ENCODE measurements around the gene OR13C5.
"Not testable (repeated sequence)": the region's sequence is repeated elsewhere in the genome, so short reads cannot be mapped to it uniquely, and the experiment has no call there.

Gene OR13C5, protein sequence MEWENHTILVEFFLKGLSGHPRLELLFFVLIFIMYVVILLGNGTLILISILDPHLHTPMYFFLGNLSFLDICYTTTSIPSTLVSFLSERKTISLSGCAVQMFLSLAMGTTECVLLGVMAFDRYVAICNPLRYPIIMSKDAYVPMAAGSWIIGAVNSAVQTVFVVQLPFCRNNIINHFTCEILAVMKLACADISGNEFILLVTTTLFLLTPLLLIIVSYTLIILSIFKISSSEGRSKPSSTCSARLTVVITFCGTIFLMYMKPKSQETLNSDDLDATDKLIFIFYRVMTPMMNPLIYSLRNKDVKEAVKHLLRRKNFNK

DNA sequence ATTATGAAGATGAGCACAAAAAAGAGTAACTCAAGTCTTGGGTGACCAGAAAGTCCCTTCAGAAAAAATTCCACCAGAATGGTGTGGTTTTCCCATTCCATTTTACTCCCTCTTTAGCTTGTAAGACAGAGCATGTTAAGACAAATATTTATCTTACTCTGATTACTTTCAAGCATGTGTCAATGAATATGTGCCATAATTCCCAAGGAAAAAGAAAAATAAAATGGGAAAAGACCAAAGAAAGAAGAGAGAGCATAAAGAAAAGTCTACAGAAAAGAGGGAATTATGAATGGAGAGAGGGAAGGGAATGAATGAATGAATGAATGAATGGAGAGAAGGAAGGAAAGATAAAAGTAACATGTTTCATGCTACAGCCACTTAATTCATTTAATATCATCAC lies at the start of gene OR13C5:
Gene OR13C5 (minus strand): TSS at position 101 of the 400 bp plus-strand sequence. CDS start 0 bp downstream, at position 101.
- DNase-seq: not testable (repeated sequence)

DNA sequence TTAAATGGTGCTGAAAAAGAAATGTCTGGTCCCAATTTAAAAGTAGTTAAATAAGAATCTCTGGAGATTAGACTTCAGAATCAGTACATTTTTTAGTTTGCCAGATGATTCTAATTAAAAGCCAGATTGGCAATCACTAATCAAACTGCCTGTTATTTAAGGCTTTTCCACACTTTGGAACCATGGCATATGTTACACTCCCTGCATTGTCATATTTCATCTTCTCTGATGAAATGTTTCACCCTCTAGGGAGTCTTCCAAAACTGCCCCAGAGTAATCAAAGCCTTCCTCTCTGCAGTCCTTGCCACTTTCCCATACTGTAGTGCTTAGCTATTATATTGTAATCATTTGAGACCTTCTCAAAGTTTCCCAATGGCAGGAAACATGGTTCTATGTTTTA lies 36.2 kb upstream of the OR13C5 start:
- no peak for DNase-seq

DNA sequence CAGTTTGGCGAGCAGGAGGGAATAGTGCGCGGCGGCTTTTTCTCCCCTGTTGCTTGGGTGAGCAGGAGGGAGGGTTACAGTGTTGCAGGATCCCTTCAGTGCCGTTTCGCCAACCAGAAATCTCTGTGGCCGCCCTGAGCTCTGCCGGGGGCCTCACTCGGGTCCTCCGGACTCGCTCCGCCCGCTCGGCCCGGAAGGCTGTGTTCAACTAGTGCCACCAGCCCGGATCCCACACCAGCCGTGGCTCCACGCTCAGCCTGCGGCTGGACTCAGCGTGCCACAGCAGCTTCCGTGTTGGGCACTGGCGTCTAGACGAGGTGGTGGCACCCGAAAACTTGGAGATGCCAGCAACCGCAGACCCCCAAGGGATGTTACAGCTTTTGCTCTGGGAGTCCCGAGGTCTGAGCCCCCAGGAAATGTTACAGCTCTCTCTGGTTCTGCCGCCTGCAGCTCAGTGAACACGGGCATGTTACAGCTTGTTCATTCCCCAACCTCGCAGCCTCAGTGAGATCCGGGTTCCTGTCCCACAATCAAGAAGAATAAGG lies 34.8 kb upstream of the OR13C5 start:
- DNase-seq: no peak

DNA sequence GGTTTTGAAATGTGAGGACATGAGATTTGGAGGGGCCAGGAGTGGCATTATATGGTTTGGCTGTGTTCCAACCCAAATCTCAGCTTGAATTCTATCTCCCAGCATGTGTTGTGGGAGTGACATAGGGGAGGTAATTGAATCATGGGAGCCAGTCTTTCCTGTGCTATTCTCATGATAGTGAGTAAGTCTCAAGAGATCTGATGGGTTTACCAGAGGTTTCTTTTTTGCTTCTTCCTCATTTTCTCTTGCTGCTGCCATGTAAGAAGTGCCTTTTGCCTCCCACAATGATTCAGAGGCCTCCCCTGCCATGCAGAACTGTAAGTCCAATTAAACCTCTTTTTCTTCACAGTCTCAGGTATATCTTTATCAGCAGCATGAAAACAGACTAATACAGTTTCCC lies 26.8 kb upstream of the OR13C5 start:
- not testable (repeated sequence) for DNase-seq

DNA sequence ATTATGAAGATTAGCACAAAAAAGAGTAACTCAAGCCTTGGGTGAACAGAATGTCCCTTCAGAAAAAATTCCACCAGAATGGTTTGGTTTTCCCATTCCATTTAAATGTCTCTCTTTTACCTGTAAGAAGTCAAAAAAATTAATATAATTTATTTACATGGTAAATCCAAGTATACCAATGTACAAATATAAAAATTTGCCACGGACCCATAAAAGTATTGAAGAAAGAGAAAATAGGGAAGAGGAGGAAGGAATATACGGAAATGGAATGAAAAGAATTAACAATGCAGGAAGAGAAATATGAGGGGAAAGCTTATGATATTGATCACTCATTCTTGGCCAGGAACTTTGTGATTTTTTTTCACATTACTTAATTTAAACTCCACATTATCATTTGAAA lies 18.9 kb upstream of the OR13C5 start, which contains the start of gene OR13C9:
Gene OR13C9 (minus strand): TSS at position 101 of the 400 bp plus-strand sequence. CDS start 0 bp downstream, at position 101.
- no peak for DNase-seq

DNA sequence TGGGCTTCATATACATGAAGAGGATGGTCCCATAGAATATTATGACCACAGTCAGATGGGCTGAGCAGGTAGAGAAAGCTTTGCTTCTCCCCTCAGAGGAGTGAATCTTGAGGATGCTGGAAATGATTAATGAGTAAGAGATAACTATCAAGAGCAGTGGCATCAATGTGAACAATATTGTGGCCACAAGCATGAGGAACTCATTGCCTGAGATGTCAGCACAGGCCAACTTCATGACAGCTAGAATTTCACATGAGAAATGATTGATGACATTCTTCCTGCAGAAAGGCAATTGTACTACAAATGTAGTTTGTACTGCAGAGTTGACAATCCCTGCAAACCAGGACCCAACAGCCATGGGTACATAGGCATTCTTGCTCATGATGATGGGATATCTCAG lies 18.2 kb upstream of the OR13C5 start:
- no peak for DNase-seq

DNA sequence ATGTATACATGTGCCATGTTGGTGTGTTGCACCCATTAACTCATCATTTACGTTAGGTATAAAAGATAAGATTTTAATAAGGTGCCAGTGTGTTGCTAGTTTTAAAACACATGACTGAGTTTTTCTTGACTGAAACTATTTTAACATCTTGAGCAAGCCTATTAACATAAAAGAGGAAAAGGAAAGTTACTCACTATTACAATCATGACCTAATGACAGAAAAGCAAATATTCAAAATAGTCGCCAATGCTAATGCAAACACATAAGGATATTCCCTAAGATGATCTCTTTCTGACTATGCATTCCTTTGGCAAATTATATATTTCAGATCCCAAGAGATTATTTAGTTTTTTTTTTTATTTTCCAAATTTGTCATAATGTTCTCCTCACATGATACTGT lies 12.0 kb upstream of the OR13C5 start:
- no peak for DNase-seq

DNA sequence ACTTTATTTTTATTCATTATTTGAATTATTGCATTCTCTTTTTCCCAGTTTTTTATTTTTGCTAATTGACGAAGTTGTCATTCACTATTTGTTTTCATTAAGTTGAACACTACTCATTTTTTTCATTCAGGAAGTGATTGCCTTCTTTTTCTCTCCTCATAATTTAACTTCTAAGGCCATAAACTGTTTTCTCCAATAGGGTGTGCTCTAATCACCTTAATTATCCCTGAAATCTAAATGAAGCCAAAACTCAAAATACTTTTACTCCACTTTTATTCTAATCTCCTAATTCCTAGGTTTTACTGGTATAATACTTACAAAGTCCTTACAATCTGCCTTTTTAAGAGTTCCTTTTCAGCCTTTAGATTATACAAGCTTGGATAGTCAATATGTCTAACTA lies 9.1 kb upstream of the OR13C5 start:
- DNase-seq: no peak

DNA sequence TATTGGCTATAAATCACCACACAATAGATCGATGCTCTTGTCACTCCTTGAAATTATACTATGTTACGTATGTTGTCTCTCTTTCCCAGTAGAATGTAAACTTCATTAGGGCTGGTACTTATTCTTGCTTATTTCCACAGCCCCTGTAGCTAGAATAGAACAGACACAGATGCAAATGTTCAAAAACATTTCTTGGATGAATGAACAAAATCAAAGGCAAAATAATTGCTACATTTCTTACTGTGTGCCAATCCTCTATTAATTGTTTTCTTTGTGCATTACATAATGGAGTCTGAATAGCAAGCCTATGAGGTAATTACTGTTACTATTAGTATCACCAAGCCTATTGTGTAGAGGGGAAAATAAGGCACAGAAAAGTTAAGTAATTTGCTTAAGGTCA lies 6.9 kb upstream of the OR13C5 start:
- no peak for DNase-seq

DNA sequence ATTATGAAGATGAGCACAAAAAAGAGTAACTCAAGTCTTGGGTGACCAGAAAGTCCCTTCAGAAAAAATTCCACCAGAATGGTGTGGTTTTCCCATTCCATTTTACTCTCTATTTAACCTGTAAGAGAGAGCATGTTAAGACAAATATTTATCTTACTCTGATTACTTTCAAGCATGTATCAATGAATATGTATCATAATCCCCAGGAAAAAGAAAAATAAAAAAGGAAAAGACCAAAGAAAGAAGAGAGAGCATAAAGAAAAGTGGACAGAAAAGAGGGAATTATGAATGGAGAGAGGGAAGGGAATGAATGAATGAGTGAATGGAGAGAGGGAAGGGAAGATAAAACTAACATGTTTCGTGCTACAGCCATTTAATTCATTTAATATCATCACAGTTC lies 6.3 kb upstream of the OR13C5 start, which contains the start of gene OR13C2:
Gene OR13C2 (minus strand): TSS at position 101 of the 400 bp plus-strand sequence. CDS start 0 bp downstream, at position 101.
- not testable (repeated sequence) for DNase-seq

DNA sequence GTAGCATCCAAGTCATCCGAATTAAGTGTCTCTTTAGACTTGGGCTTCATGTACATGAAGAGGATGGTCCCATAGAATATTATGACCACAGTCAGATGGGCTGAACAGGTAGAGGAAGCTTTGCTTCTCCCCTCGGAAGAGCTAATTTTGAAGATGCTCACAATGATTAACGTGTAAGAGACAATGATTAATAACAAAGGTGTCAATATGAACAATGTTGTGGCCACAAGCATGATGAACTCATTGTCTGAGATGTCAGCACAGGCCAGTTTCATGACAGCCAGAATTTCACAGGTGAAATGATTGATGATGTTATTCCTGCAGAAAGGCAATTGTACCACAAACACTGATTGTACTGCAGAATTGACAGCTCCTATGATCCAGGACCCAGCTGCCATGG lies 5.6 kb upstream of the OR13C5 start:
- no peak for DNase-seq

DNA sequence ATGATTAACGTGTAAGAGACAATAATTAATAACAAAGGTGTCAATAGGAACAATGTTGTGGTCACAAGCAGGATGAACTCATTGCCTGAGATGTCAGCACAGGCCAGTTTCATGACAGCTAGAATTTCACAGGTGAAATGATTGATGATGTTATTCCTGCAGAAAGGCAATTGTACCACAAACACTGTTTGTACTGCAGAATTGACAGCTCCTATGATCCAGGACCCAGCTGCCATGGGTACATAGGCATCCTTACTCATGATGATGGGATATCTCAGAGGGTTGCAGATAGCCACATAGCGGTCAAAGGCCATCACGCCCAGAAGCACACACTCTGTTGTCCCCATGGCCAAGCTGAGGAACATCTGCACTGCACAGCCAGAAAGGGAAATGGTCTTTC lies 464 bp downstream of the OR13C5 start:
- not testable (repeated sequence) for DNase-seq

DNA sequence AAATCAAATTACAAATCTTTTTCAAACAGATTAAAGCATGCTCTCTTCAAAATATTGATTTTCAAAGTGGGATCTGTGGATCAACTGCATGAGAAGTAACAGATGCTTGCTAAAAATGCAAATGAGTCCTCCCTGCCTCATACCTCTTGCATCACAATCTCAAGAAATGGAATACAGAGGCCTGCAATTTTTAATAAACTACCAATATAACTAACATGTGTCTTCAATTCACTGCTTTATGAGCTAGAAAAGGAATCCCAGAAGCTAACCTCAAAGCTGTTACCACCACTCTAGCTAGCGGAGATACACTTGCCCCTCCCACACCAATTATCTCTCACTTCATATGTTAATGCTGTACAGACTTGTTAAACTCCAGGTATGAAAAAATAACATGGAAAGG lies 9.6 kb downstream of the OR13C5 start:
- no peak for DNase-seq

DNA sequence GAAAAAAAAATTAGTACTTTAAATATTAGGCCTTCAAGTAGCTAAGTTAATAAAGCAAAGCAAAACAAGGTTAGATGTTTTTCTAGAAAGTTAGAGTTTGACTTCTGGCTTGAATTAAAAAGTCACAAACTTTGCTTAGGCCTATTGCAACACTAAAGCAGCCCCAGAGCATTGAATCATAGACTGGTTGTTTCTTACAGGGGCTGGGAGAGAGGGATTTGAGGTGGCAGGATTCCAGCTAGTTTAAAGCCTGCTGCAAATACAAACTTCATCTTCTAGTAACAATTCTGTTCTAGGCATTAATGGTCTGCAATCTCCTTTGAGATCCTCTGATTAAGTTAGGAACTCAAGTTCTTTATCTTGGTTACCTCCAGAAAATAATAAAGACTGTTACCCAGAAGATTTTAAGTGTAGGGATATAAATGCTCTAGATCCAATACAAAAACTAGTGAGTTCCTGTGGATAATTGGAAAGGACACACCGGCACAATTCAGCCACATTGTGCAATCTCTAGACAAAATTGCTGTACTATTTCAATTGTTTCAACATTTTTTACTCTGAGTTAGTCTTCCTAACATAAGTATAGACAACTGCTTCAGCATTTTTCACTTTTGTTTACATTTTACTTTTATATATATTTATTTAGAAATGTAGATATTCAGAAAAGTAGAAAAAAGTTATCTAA lies 12.6 kb downstream of the OR13C5 start:
- no peak for DNase-seq

DNA sequence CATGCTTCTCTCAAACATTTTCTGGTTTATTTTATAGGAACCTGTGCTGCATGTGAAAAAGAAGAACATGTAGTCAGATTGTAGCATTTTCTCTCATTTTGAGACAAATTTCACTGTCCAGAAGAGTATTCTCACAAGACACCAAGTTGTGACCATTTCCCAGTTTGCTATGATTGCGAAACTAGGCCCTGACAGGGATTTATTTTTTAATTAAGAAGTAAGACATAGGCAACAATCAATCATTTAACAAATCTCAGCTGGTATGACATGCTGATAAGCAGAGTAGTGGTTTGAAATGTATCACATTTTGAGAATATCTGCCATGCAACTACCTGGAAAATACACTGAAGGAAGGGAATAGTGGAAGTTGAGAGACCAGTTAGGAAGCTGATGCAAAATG lies 18.7 kb downstream of the OR13C5 start:
- no peak for DNase-seq

DNA sequence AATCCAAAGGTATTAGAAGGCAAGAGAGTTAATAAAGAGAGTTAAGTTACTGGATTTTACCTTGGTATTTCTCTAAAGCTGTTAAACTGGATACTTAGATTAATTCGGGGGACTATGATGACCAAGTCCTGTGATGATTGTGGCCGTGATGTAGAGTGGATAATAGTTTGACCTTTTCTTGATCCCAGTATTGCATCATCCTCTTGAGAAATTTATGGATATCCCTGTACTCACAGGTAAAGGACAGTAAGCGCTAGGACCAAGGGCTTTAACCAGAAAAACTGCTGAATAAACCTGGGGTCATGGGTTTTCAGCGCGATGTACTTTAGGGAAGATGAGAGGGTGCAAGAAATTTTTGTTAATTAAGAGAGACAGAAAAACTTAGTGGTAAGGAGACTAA lies 21.9 kb downstream of the OR13C5 start:
- DNase-seq: no peak

DNA sequence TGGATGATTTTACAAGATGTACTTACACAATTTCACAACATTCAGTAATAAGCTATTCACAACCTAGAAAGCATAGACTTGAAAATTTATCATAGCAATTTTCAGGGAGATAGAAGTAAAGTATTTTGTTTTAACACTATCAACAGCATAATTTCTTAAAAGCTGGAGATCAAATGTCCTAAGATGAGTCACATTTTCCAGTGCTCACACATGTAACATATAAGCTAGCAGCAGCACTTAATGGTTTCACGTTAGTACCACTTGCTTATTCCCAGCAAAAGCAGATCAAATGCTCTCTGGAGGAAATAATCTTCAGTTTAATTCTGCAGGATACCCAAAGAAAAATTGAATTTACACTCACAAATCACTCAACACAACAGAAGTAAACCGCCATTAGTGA lies 23.8 kb downstream of the OR13C5 start:
- no peak for DNase-seq

DNA sequence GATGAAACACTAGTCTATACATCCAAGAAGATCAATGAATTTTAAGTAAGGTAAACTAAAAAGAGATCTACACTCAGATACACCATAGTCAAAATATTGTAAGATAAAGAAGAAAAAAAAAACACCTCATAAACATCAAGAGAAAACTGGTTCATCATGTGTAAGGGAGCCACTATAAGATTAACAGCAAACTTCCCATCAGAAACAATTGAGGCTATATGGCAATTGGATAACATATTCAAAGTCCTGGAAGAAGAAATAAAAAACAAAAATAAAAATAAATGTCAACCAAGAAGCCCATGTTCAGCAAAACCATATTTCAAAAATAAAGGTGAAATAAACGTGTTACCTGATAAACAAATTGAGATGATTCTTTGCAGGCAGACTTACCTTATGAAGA lies 26.6 kb downstream of the OR13C5 start:
- DNase-seq: no peak

DNA sequence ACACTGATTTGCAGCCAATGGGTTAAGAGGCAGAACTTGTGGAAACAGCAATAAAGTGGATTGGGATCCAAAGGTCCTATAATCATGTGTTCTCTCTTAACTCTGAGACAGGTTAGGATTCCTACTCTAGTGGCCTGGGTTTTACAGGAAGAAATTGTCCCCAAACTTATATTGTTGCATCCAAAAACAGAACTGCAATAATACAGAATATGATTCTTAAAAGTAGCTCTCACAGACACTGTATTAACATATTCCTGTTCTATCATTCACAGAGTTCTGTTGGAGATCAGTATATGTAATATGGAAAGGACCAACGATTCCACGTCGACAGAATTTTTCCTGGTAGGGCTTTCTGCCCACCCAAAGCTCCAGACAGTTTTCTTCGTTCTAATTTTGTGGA lies 30.3 kb downstream of the OR13C5 start, which contains the start of gene OR13C8:
Gene OR13C8 (plus strand): TSS at position 301 of the 400 bp plus-strand sequence. CDS start 0 bp downstream, at position 301.
- no peak for DNase-seq

DNA sequence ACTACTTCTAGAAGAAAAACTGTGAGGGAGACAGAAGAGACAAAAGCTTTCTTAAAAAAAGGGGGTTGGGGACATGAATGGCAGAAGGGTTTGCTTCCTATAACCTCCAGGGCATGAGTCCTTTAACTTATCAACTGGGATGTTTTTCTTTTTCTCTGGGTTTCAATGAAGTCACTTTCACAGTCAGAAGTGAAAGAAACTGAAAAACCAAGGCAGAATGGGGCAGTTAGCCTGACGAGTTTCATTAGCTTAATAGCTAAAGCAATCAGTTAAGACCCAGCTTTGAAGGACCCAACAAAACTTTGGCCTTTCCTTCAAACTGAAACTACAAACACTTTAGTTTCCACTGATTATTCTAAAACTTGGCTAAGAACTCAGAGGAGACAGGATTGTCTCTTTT lies 34.9 kb downstream of the OR13C5 start:
- no peak for DNase-seq

DNA sequence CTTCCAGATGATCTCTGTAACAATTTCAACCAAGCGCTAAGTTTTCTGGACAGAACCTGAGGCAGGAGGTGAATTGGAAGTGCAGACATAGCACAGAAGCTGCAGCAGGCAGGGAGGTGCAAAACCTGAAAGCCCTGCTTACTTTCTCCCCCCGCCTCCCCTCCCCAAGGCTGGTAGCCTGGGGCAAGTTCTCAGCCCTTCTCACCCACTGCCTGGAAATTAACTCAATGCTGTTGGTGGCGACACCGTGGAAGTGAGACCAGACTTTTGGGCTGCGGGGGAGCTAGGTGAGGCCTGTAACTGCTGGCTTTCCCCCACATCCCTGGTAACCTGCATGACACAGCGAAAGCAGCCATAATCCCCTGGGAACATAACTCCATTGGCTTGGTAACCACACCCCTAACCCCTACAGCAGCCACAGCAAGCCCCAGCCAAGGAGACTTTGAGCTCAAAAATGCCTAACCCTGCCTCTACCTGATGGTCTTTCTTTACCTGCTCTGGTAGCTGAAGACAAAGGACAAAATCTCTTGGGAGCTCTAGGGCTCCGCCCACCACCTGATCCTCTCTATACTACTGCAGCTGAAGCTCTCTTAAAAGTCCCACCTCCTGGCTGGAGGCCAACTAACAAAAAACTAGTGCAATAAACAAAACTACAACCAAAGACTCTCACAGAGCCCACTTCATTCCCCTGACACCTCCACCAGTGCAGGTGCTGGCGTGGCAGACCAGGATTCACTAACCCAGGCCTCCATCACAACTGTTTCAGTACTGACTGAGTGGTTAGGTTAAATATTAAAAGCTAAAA lies 42.2 kb downstream of the OR13C5 start:
- DNase-seq: no peak

DNA sequence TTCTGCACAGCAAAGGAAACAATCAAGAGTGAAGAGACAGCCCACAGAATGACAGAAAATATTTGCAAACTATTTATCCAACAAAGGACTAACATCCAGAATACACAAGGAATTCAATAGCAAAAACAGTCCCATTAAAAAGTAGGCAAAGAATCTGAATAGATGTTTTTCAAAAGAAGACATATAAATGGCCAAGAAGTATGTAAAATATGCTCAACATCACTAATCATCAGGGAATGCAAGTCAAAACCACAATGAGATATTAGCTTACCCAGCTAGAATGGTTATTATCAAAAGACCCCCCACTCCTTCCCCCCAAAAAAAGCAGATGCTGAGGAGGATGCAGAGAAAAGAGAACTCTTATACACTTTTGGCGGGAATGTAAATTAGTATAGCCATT lies 43.7 kb downstream of the OR13C5 start:
- no peak for DNase-seq

DNA sequence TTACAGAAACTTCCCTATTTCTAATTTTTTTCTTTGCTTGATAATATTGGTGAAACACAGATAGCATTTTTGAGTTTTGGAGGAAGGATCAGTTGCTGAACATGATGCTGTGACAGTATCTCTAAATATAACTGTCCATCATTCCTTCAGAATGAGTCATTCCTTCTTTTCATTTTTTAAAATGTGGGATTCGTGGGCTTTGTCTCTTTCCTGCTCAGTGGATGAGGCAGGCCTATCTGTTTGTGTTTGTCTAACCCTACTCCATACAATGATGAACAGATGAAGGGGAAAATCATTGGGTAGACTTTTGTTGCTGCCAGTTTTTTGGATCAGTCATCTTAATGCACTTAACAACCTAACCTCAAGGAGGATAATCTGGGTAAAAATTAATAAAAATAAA lies 46.0 kb downstream of the OR13C5 start:
- DNase-seq: no peak

Measured in NCI-H1048 (cell line).